HCT116 (cell line): Measurements from ENCODE around the gene CDK5RAP2. TPM values are rescaled to one million over a fixed set of nuclear protein-coding genes. Genes with fewer than 3 reads are reported as not detected.

Experiments
- ATAC-seq: fragments of 200-7000 bp; cut with Tn5 transposase; 2 replicates; pipeline ENCODE4 v1.9.1; 2020; ENCODE audit warnings: mild to moderate bottlenecking, moderate library complexity
- BruUV-seq: library from RNA; stranded (reverse); fragments of 400-500 nt; replicated peaks from 2 replicates; lab custom pipeline; 2021; lab: Mats Ljungman, UMichigan
- CTCF ChIA-PET: fragments of 300-600 bp; sonication (Branson Sonifier 250); formaldehyde crosslinking; loops from one replicate; lab custom pipeline; 2021; ENCODE audit warnings: antibody characterized with exemption; lab: Charles Lee
- POLR2A ChIA-PET: fragments of 300-600, 350-600 bp; sonication (Branson Sonifier 250); formaldehyde crosslinking; loops from one replicate; lab custom pipeline; 2021; ENCODE audit warnings: antibody characterized with exemption; lab: Charles Lee
- RAD21 ChIA-PET, 2 experiments: fragments of 300-600 bp; sonication (Branson Sonifier 250); formaldehyde crosslinking; loops; one replicate each; lab custom pipeline; 2023; ENCODE audit warnings: low total read pairs in 2 of 2; ENCODE audit not compliant: uncharacterized antibody in 2 of 2, unreplicated experiment in 2 of 2, low non-redundant PET in 1 of 2; lab: Charles Lee
- DNase-seq: peaks from one replicate; pipeline ENCODE4 v3.0.0-alpha.2; 2010; ENCODE audit warnings: low read depth, low spot score
- H2AFZ ChIP-seq: fragments of 200-600 bp; shearing (Covaris generic), sonication (generic); 2 replicates; pipeline ENCODE4 v1.6.1; 2017; ENCODE audit warnings: low read depth, mixed run types, mixed read lengths, antibody characterized with exemption, low read length; ENCODE audit not compliant: poor library complexity, severe bottlenecking
- H3K27ac ChIP-seq: 2 replicates; pipeline ENCODE4 v1.5.1; 2012; ENCODE audit warnings: low read depth, low read length
- H3K27me3 ChIP-seq: fragments of 200-600 bp; sonication (generic); 2 replicates; pipeline ENCODE4 v1.6.1; 2016; ENCODE audit warnings: mixed run types, low read length, mixed read lengths; ENCODE audit not compliant: insufficient read depth
- H3K36me3 ChIP-seq, 2 experiments: fragments of 200-500 bp in 1 of 2; fragments of 200-600 bp in 1 of 2; sonication (Bioruptor generic) in 1 of 2; sonication (generic) in 1 of 2; 2 replicates each; pipeline versions ENCODE4 v1.5.1 to v1.6.1; 2014 to 2016; ENCODE audit warnings: low read length in 2 of 2, inconsistent platforms in 1 of 2, mixed read lengths in 1 of 2, mixed run types in 1 of 2; ENCODE audit not compliant: insufficient read depth in 2 of 2, control insufficient read depth in 1 of 2
- H3K4me1 ChIP-seq, 2 experiments: fragments of 200-600 bp in 1 of 2; sonication (generic) in 1 of 2; 2 replicates each; pipeline versions ENCODE4 v1.5.1 to v1.6.1; 2012 to 2017; ENCODE audit warnings: low read length in 2 of 2, inconsistent platforms in 1 of 2, mild to moderate bottlenecking in 1 of 2, mixed read lengths in 1 of 2, mixed run types in 1 of 2, moderate library complexity in 1 of 2; ENCODE audit not compliant: insufficient read depth in 2 of 2, control insufficient read depth in 1 of 2
- H3K4me2 ChIP-seq: fragments of 200-600 bp; sonication (generic); 2 replicates; pipeline ENCODE4 v1.6.1; 2017; ENCODE audit warnings: mixed run types, low read length, mixed read lengths
- H3K4me3 ChIP-seq, 2 experiments: fragments of 200-600 bp in 1 of 2; sonication (generic) in 1 of 2; replicated peaks in 1 of 2; 2 replicates each; pipeline ENCODE4 v1.5.1; 2011 to 2016; ENCODE audit warnings: low read length in 2 of 2, control low read depth in 1 of 2, low read depth in 1 of 2, mild to moderate bottlenecking in 1 of 2, mixed read lengths in 1 of 2, mixed run types in 1 of 2
- H3K79me2 ChIP-seq: fragments of 200-600 bp; sonication (generic); 2 replicates; pipeline ENCODE4 v1.6.1; 2017; ENCODE audit warnings: mild to moderate bottlenecking, mixed run types, low read length, moderate library complexity, mixed read lengths; ENCODE audit not compliant: insufficient read depth
- H3K9ac ChIP-seq: fragments of 200-600 bp; sonication (generic); 2 replicates; pipeline ENCODE4 v1.6.1; 2016; ENCODE audit warnings: low read length, mixed read lengths
- H3K9me2 ChIP-seq: fragments of 200-600 bp; sonication (generic), shearing (Covaris generic); 2 replicates; pipeline ENCODE4 v1.6.1; 2017; ENCODE audit warnings: mixed run types, mild to moderate bottlenecking, moderate library complexity; ENCODE audit not compliant: insufficient read depth
- H3K9me3 ChIP-seq, 2 experiments: fragments of 200-500 bp in 1 of 2; fragments of 200-600 bp in 1 of 2; sonication (Bioruptor generic) in 1 of 2; sonication (generic) in 1 of 2; 2 replicates each; pipeline ENCODE4 v1.6.1; 2014 to 2017; ENCODE audit warnings: low read length in 2 of 2, mixed read lengths in 2 of 2, inconsistent platforms in 1 of 2, low read depth in 1 of 2, mild to moderate bottlenecking in 1 of 2, mixed run types in 1 of 2, moderate library complexity in 1 of 2; ENCODE audit not compliant: control insufficient read depth in 1 of 2, insufficient read depth in 1 of 2
- H4K20me1 ChIP-seq: fragments of 200-600 bp; sonication (generic), shearing (Covaris generic); 2 replicates; pipeline ENCODE4 v1.6.1; 2017; ENCODE audit warnings: mixed run types, mild to moderate bottlenecking, moderate library complexity; ENCODE audit not compliant: insufficient read depth
- ATF3 ChIP-seq: IDR thresholded peaks from 2 replicates; pipeline ENCODE4 v1.6.1; 2012
- CBX3 ChIP-seq: IDR thresholded peaks from 2 replicates; pipeline ENCODE4 v1.6.1; 2012; ENCODE audit warnings: low read depth
- CEBPB ChIP-seq: IDR thresholded peaks from 2 replicates; pipeline ENCODE4 v1.6.1; 2012; ENCODE audit warnings: low read depth
- CTCF ChIP-seq, 3 experiments: fragments of 200-600 bp in 1 of 3; sonication (generic) in 1 of 3; IDR thresholded peaks in 2 of 3; conservative IDR thresholded peaks in 1 of 3; 2 replicates each; pipeline ENCODE4 v1.5.1; 2012 to 2017; ENCODE audit warnings: low read depth in 2 of 3, low read length in 2 of 3, antibody characterized with exemption in 1 of 3, borderline replicate concordance in 1 of 3, control low read depth in 1 of 3, mild to moderate bottlenecking in 1 of 3, mixed read lengths in 1 of 3, mixed run types in 1 of 3, moderate library complexity in 1 of 3; ENCODE audit not compliant: insufficient read depth in 1 of 3
- EGR1 ChIP-seq: IDR thresholded peaks from 2 replicates; pipeline ENCODE4 v1.6.1; 2012; ENCODE audit warnings: low read depth
- EZH2 ChIP-seq: fragments of 200-600 bp; sonication (generic); IDR thresholded peaks from 2 replicates; pipeline ENCODE4 v1.6.1; 2017; ENCODE audit warnings: antibody characterized with exemption, mixed run types
- FOSL1 ChIP-seq: IDR thresholded peaks from 2 replicates; pipeline ENCODE4 v1.6.1; 2012; ENCODE audit warnings: low read depth
- JUND ChIP-seq: IDR thresholded peaks from 2 replicates; pipeline ENCODE4 v1.6.1; 2012
- POLR2A ChIP-seq: IDR thresholded peaks from 2 replicates; pipeline ENCODE4 v1.7.0; 2011; ENCODE audit warnings: borderline replicate concordance; ENCODE audit not compliant: insufficient read depth, insufficient read length; ENCODE audit errors: extremely low read depth
- POLR2AphosphoS5 ChIP-seq: IDR thresholded peaks from 2 replicates; pipeline ENCODE4 v1.6.1; 2011; ENCODE audit warnings: mild to moderate bottlenecking, low read depth, low read length, moderate library complexity
- RAD21 ChIP-seq: IDR thresholded peaks from 2 replicates; pipeline ENCODE4 v1.6.1; 2012; ENCODE audit warnings: low read depth, mild to moderate bottlenecking
- SP1 ChIP-seq: IDR thresholded peaks from 2 replicates; pipeline ENCODE4 v1.6.1; 2012; ENCODE audit warnings: low read depth
- SRF ChIP-seq: IDR thresholded peaks from 2 replicates; pipeline ENCODE4 v1.6.1; 2012; ENCODE audit warnings: low read depth
- ZFX ChIP-seq: fragments of 450-650 bp; IDR thresholded peaks from 2 replicates; pipeline ENCODE4 v1.6.1; 2017
- ZNF274 ChIP-seq: fragments of 200-500 bp; sonication (Bioruptor generic); IDR thresholded peaks from 2 replicates; pipeline ENCODE4 v1.6.1; 2014; ENCODE audit warnings: mild to moderate bottlenecking, low read depth, low read length, inconsistent platforms
- intact Hi-C: fragments of 100-400 bp; cut with micrococcal nuclease; formaldehyde crosslinking; loops from 2 replicates; pipeline ENCODE4 v1.10.0; 2022
- total RNA-seq: library from RNA; stranded (reverse); gene quantifications from one replicate; pipeline ENCODE4 v1.2.1, GENCODE V29; 2021; ENCODE audit not compliant: unreplicated experiment

Gene CDK5RAP2
- total RNA-seq, 1 experiment from 2014 or later, result 56.2 TPM

- no peaks in the 10 kb centered on the region for H3K9me3 ChIP-seq
- POLR2A ChIA-PET, result no interaction called here
- CTCF ChIA-PET, result no interaction called here
- H3K4me3 ChIP-seq, result no peak overlapping the region
- no peaks in the 10 kb centered on the region for H3K27me3 ChIP-seq
- H3K9ac ChIP-seq, result no peak overlapping the region
- no TSS peak for BruUV-seq
- DNase-seq (no peak), ATAC-seq (no peak)
- intact Hi-C loops, result no loop called here
- H3K4me2 ChIP-seq, result no peak overlapping the region
- H3K4me1 ChIP-seq, result no peaks in the 10 kb centered on the region
- TF ChIP-seq RAD21, result no peak
- no peaks in the 10 kb centered on the region for H3K79me2 ChIP-seq
- H2AFZ ChIP-seq, result no peak overlapping the region
- no peaks in the 10 kb centered on the region for H4K20me1 ChIP-seq
- no peaks in the 10 kb centered on the region for H3K9me2 ChIP-seq
- H3K36me3 ChIP-seq, result no peaks in the 10 kb centered on the region
- RAD21 ChIA-PET, result no interaction called here
- no peak overlapping the region for H3K27ac ChIP-seq
Observed at GRCh38 chr9:120608421-120608820, 28.5 kb upstream of the CDK5RAP2 start.

GRCh38 chr9:120603591-120603990, 23.6 kb upstream of the CDK5RAP2 start:
- Histone ChIP-seq H3K27ac (no peak overlapping the region), H3K27me3 (no peaks in the 10 kb centered on the region), H3K36me3 (no peaks in the 10 kb centered on the region), H3K4me2 (no peak overlapping the region), H3K4me1 (no peaks in the 10 kb centered on the region), H3K9me3 (no peaks in the 10 kb centered on the region), H4K20me1 (no peaks in the 10 kb centered on the region), H2AFZ (no peak overlapping the region), H3K79me2 (no peaks in the 10 kb centered on the region), H3K4me3 (no peak overlapping the region), H3K9ac (no peak overlapping the region), H3K9me2 (no peaks in the 10 kb centered on the region)
- CTCF ChIA-PET, result no interaction called here
- intact Hi-C loops, result no loop called here
- TF ChIP-seq POLR2AphosphoS5, result no peak
- ATAC-seq (no peak), DNase-seq (no peak)
- RAD21 ChIA-PET, result no interaction called here
- POLR2A ChIA-PET, result no interaction called here
- BruUV-seq, result no TSS peak

- intact Hi-C loops, result no loop called here
- POLR2A ChIA-PET, result no interaction called here
- RAD21 ChIA-PET, result no interaction called here
Observed at GRCh38 chr9:120603010-120603409, 23.0 kb upstream of the CDK5RAP2 start.

More at GRCh38 chr9:120603010-120603409, 23.0 kb upstream of the CDK5RAP2 start:
- CTCF ChIA-PET, result no interaction called here
- H3K4me1 ChIP-seq, result no peaks in the 10 kb centered on the region
- H3K27ac ChIP-seq, result no peak overlapping the region
- H3K4me3 ChIP-seq, result no peak overlapping the region
- no peaks in the 10 kb centered on the region for H3K9me3 ChIP-seq
- no peaks in the 10 kb centered on the region for H3K79me2 ChIP-seq
- H3K9me2 ChIP-seq, result no peaks in the 10 kb centered on the region
- no peak overlapping the region for H3K9ac ChIP-seq
- DNase-seq, result no peak
- H4K20me1 ChIP-seq, result no peaks in the 10 kb centered on the region
- H2AFZ ChIP-seq, result no peak overlapping the region
- no peak for TF ChIP-seq JUND
- no peak for TF ChIP-seq SP1
- no peak for TF ChIP-seq FOSL1
- no peak for TF ChIP-seq ZFX
- no peak for TF ChIP-seq EZH2
- no peak for TF ChIP-seq EGR1
- no peak for TF ChIP-seq CBX3
- no peak for TF ChIP-seq SRF
- no peak for TF ChIP-seq CTCF (IDR thresholded peaks at IDR 0.05 in 2 of 3, conservative IDR thresholded peaks at IDR 0.05 in 1 of 3; ENCODE audit: borderline replicate concordance in 1 of 3, insufficient read depth in 1 of 3, low read depth in 2 of 3, low read length in 2 of 3)
- no peak for TF ChIP-seq ZNF274
- no peak for TF ChIP-seq ATF3
- no peak for TF ChIP-seq CEBPB
- no peak for TF ChIP-seq RAD21
- no peak for TF ChIP-seq POLR2A
- H3K36me3 ChIP-seq, result no peaks in the 10 kb centered on the region
- BruUV-seq, result no TSS peak
- H3K27me3 ChIP-seq, result no peaks in the 10 kb centered on the region
- no peak for ATAC-seq
- no peak overlapping the region for H3K4me2 ChIP-seq
